C4-2B (cell line): ENCODE results near the gene LRRC59.

ENCODE experiments used
- H3K27ac ChIP-seq: fragments of 450-650 bp; 2 replicates; pipeline ENCODE4 v1.5.1; 2017
- CTCF ChIP-seq: fragments of 450-650 bp; conservative IDR thresholded peaks from 2 replicates; pipeline ENCODE4 v1.5.1; 2017; ENCODE audit warnings: mild to moderate bottlenecking
- ZFX ChIP-seq: fragments of 450-650 bp; IDR thresholded peaks from 2 replicates; pipeline ENCODE4 v1.6.1; 2017

LRRC59 gene

GRCh38 chr17:50356892-50357510 lies 40.3 kb downstream of the LRRC59 start:
- H3K27ac ChIP-seq: no peak overlapping the region
- TF ChIP-seq ZFX (no peak), CTCF (no peak)

- TF ChIP-seq ZFX: no peak
- no peak for TF ChIP-seq CTCF
- H3K27ac ChIP-seq: no peak overlapping the region
Measured at GRCh38 chr17:50356418-50356817, 40.9 kb downstream of the LRRC59 start.

GRCh38 chr17:50355701-50356341 lies 41.5 kb downstream of the LRRC59 start:
- no peak overlapping the region for H3K27ac ChIP-seq
- TF ChIP-seq CTCF (no peak), ZFX (no peak)

GRCh38 chr17:50355336-50355700 lies 42.0 kb downstream of the LRRC59 start:
- TF ChIP-seq CTCF (no peak), ZFX (no peak)

GRCh38 chr17:50354776-50355175 lies 42.5 kb downstream of the LRRC59 start:
- H3K27ac ChIP-seq: no peak overlapping the region
- TF ChIP-seq ZFX (no peak), CTCF (no peak)

More at GRCh38 chr17:50355336-50355700, 42.0 kb downstream of the LRRC59 start:
- no peak overlapping the region for H3K27ac ChIP-seq

- no peak overlapping the region for H3K27ac ChIP-seq
- TF ChIP-seq ZFX: no peak
- TF ChIP-seq CTCF: no peak
Measured at GRCh38 chr17:50354198-50354597, 43.1 kb downstream of the LRRC59 start.

GRCh38 chr17:50353600-50354195 lies 43.6 kb downstream of the LRRC59 start:
- H3K27ac ChIP-seq: no peak overlapping the region
- TF ChIP-seq CTCF: no peak
- TF ChIP-seq ZFX: no peak
